Upper lobe of left lung (tissue), 6 donors: ENCODE results near the gene CPZ. TPM values are rescaled to one million over a fixed set of nuclear protein-coding genes. Genes with fewer than 3 reads are reported as not detected.

ENCODE experiments used
- ATAC-seq, 2 donors: fragments of 200-7000 bp; cut with Tn5 transposase; one replicate each; pipeline ENCODE4 v1.9.1; 2022; ENCODE audit warnings: mild to moderate bottlenecking in 2 of 2, moderate library complexity in 2 of 2; ENCODE audit not compliant: low FRiP score in 2 of 2
- DNase-seq, 2 donors: peaks; one replicate each; pipeline ENCODE4 v3.0.0-alpha.2; 2019 to 2020
- H3K27ac ChIP-seq, 4 donors: fragments of 200-600 bp; sonication (generic); one replicate each; pipeline ENCODE4 v1.5.1; 2016 to 2019
- H3K27me3 ChIP-seq, 4 donors: fragments of 200-600 bp; sonication (generic); one replicate each; pipeline ENCODE4 v1.5.1; 2017 to 2019
- H3K36me3 ChIP-seq, 4 donors: fragments of 200-600 bp; sonication (generic); one replicate each; pipeline ENCODE4 v1.5.1; 2016 to 2019
- H3K4me1 ChIP-seq, 4 donors: fragments of 200-600 bp; sonication (generic); one replicate each; pipeline ENCODE4 v1.5.1; 2018 to 2019
- H3K4me3 ChIP-seq, 4 donors: fragments of 200-600 bp; sonication (generic); one replicate each; pipeline ENCODE4 v1.5.1; 2017 to 2019; ENCODE audit warnings: mild to moderate bottlenecking in 2 of 4, moderate library complexity in 1 of 4
- H3K9me3 ChIP-seq, 4 donors: fragments of 200-600 bp; sonication (generic); one replicate each; pipeline ENCODE4 v1.5.1; 2018 to 2019
- EP300 ChIP-seq, 4 donors: sonication (generic); formaldehyde crosslinking; IDR thresholded peaks; one replicate each; pipeline ENCODE4 v1.5.1; 2017; ENCODE audit warnings: antibody characterized with exemption in 4 of 4, control low read depth in 2 of 4
- POLR2A ChIP-seq, 4 donors: fragments of 450-650 bp; IDR thresholded peaks; one replicate each; pipeline ENCODE4 v1.5.1; 2016 to 2017; ENCODE audit warnings: antibody characterized with exemption in 4 of 4, mild to moderate bottlenecking in 2 of 4
- POLR2AphosphoS5 ChIP-seq, 2 donors: sonication (generic); formaldehyde crosslinking; IDR thresholded peaks; one replicate each; pipeline ENCODE4 v1.5.1; 2017; ENCODE audit warnings: antibody characterized with exemption in 2 of 2
- WGBS, 2 donors: methylation state at CpG; one replicate each; pipeline ENCODE4 v1.1.5; 2017 to 2018; 5-methylcytosine and 5-hydroxymethylcytosine counted together
- total RNA-seq, 6 donors: library from RNA; depleted of rRNA in 4 of 6; stranded (reverse); fragments of >200 nt in 4 of 6; gene quantifications; one replicate each; pipeline versions ENCODE4 v1.1.0 to v1.2.1, GENCODE V29; 2016 to 2021
- TF ChIP-seq, protein P1 (sequence below), 6 experiments: fragments of 450-650 bp in 4 of 6; fragments of 200-600 bp in 2 of 6; sonication (generic) in 2 of 6; IDR thresholded peaks; one replicate each; pipeline ENCODE4 v1.5.1; 2016 to 2019; ENCODE audit warnings: antibody characterized with exemption in 6 of 6
- donor health status: DM: no; HTN: no; CAD: no; lungs with moderate emphysema.
- donor health status: DM: no; HTN: yes; CAD: no; lungs with severe emphysema.

The CPZ gene
- 1 to 10 TPM in 2 of 6 donors, under 1 TPM in 2, not detected in 2; 0.78 to 8.6 (median 1.2) TPM for total RNA-seq

DNA sequence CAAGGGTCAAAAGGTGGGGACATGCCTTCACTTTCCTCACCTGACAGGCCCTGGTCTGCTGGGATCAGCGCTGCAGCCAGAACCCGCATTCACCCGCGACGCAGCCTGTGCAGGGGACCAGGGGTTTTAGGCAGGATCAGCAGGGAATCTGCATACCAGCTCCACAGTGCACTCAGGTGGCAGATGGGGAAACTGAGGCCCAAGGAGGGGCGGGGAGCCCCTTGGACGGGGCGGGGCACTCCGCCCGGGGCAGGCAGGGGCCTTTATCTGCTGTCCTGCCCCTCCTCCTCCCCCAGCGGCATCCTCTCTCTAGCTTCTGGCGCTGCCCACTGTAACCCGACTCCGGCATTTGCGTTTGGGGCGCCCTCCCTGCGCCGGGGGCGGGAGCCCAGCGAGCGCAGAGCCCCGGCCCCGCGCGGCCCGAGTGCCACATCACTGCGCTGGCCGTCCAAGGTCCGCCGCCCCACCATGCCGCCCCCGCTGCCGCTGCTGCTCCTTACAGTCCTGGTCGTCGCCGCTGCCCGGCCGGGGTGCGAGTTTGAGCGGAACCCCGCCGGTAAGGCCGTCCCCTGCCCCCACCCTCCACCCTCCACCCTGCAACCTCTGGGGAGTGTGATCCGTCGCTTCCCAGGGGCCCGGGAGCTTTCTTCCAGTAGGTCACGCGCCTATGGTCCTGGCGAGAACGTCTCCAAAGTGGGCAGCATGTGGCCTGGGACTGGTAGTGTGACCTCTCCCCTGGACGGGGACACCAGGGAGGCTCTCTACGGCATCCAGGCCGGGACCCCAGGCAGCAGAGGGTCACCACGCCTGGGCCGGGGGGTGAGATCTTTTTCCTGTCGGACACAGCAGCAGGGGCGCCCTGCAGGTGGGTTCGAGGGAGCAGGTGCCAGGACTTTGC is at the start of gene CPZ:
Gene CPZ, plus strand, starts transcription at position 400 of the 898 bp plus-strand sequence. Its CDS starts 69 bp downstream, at position 469.
- no peaks in the 10 kb centered on the region for H3K36me3 ChIP-seq
- H3K27me3 ChIP-seq: peaks cover 0 to 24% (median 6%) of the 10 kb centered on the region in 4 donors
- peaks cover 3 to 12% (median 6%) of the 10 kb centered on the region in 4 donors for H3K4me1 ChIP-seq
- DNase-seq: peak in 1 of 2 donors; percentile 88
- 7% methylated on average over 33 of the region's 58 CpGs; no CpG with 5 or more reads in 1 of the 2 donors for WGBS, 2 donors
- H3K9me3 ChIP-seq: no peaks in the 10 kb centered on the region
- peak in 1 of 2 donors; percentile 43 for ATAC-seq
- H3K4me3 ChIP-seq: peak within 1 kb of the TSS in 3 of 4 donors; percentile 6 to 34 (median 14)
- TF ChIP-seq POLR2AphosphoS5 (IDR thresholded peaks at IDR 0.05) (no peak), EP300 (IDR thresholded peaks at IDR 0.05) (no peak), POLR2A (IDR thresholded peaks at IDR 0.05) (no peak)
- TF ChIP-seq, protein P1, sequence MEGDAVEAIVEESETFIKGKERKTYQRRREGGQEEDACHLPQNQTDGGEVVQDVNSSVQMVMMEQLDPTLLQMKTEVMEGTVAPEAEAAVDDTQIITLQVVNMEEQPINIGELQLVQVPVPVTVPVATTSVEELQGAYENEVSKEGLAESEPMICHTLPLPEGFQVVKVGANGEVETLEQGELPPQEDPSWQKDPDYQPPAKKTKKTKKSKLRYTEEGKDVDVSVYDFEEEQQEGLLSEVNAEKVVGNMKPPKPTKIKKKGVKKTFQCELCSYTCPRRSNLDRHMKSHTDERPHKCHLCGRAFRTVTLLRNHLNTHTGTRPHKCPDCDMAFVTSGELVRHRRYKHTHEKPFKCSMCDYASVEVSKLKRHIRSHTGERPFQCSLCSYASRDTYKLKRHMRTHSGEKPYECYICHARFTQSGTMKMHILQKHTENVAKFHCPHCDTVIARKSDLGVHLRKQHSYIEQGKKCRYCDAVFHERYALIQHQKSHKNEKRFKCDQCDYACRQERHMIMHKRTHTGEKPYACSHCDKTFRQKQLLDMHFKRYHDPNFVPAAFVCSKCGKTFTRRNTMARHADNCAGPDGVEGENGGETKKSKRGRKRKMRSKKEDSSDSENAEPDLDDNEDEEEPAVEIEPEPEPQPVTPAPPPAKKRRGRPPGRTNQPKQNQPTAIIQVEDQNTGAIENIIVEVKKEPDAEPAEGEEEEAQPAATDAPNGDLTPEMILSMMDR (IDR thresholded peaks at IDR 0.05): no peak
- H3K27ac ChIP-seq: no peak within 1 kb of the TSS

DNA sequence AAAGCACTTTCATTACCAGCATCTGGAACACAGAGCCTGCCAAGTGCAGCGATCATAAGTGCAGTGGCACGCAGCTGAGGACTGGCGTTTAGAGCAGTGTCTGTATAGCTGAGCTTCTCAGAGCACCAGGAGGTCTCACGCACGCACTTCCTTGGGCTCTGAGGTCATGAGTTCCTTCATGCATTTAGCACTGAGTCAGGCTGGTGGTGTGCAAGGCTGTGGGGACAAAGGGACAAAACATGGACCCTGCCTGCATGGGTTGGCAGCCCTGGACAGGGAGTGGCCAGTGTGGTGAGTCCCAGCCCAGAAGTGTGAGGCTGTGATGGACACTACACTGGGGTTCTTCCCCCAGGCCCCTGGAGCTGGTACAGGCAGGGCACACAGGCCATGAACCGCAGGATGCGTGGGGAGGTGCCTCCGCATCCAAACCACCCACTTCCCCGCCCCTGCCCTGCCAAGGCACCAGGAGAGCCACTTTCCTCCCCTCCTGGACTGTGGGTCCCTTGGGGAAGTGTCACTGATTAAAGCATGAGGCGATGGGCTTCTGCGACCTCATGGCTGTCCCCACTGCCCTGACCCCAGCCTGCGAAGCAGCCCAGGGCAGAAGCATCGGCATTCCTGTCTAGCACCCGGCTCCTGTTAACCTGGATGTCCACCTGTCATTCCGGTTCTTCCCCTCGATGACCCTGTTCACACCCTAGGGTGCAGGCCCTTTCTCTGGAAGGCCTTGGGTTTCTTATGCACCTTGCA is 49.6 kb upstream of the CPZ start:
- no peaks in the 10 kb centered on the region for H3K36me3 ChIP-seq
- no peaks in the 10 kb centered on the region for H3K9me3 ChIP-seq
- H3K4me1 ChIP-seq: peaks cover 0 to 7% (median under 1%) of the 10 kb centered on the region in 4 donors
- no peak for DNase-seq
- 91 to 92% methylated on average over 8 to 16 of the region's 16 CpGs for WGBS, 2 donors
- TF ChIP-seq EP300 (IDR thresholded peaks at IDR 0.05) (no peak), POLR2AphosphoS5 (IDR thresholded peaks at IDR 0.05) (no peak), POLR2A (IDR thresholded peaks at IDR 0.05) (no peak)
- TF ChIP-seq, protein P1 (IDR thresholded peaks at IDR 0.05): no peak
- H3K27ac ChIP-seq: no peak overlapping the region
- no peak for ATAC-seq
- H3K4me3 ChIP-seq: no peak overlapping the region
- H3K27me3 ChIP-seq: no peaks in the 10 kb centered on the region

DNA sequence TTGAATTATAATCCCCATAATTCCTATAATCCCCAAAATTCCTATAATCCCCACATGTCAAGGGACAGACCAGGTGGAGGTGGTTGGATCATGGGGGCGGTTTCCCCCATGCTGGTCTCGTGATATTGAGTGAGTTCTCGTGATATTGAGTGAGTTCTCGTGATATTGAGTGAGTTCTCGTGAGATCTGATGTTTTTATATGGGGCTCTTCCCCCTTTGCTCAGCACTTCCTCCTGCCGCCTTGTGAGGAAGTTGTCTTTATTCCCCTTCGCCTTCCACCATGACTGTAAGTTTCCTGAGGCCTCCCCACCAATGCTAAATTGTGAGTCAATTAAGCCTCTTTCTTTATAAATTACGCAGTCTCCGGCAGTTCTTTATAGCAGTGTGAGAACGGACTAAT is 48.9 kb upstream of the CPZ start:
- Histone ChIP-seq H3K4me3 (no peak overlapping the region), H3K4me1 (peaks cover 0 to 3% (median 0%) of the 10 kb centered on the region in 4 donors), H3K36me3 (no peaks in the 10 kb centered on the region), H3K27me3 (no peaks in the 10 kb centered on the region), H3K27ac (no peak overlapping the region), H3K9me3 (no peaks in the 10 kb centered on the region)
- DNase-seq (no peak), ATAC-seq (no peak)
- TF ChIP-seq, protein P1 (IDR thresholded peaks at IDR 0.05): no peak
- no peak for TF ChIP-seq POLR2A (IDR thresholded peaks at IDR 0.05)
- no peak for TF ChIP-seq POLR2AphosphoS5 (IDR thresholded peaks at IDR 0.05)
- no peak for TF ChIP-seq EP300 (IDR thresholded peaks at IDR 0.05)
- 76 to 89% methylated on average over 10 of the region's 10 CpGs for WGBS, 2 donors

DNA sequence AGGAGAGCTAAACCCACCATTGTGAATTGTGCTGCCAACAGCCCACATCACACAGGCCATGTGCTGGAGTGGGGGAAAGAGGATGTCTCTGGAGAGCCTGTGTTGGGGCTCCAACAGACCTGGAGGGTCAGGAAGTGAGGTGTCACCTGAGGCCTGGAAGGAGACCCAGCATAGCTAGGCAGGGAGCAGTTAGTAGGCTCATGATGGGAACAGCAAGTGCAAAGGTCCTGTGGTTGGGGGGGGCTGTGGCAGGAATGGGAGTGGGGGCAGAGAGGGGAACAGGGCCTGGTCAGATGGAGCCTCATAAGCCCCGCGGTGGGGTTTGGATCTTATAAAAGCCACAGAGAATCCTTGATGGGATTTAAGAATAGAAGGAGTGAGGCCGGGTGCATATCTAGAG is 48.3 kb upstream of the CPZ start:
- DNase-seq (no peak), ATAC-seq (no peak)
- H3K4me3 ChIP-seq: no peak overlapping the region
- H3K27me3 ChIP-seq: no peaks in the 10 kb centered on the region
- H3K9me3 ChIP-seq: no peaks in the 10 kb centered on the region
- peaks cover 0 to 3% (median 0%) of the 10 kb centered on the region in 4 donors for H3K4me1 ChIP-seq
- no peak overlapping the region for H3K27ac ChIP-seq
- no peak for TF ChIP-seq EP300 (IDR thresholded peaks at IDR 0.05)
- no peak for TF ChIP-seq POLR2A (IDR thresholded peaks at IDR 0.05)
- no peak for TF ChIP-seq POLR2AphosphoS5 (IDR thresholded peaks at IDR 0.05)
- TF ChIP-seq, protein P1 (IDR thresholded peaks at IDR 0.05): no peak
- 95 to 100% methylated on average over 3 of the region's 3 CpGs for WGBS, 2 donors
- no peaks in the 10 kb centered on the region for H3K36me3 ChIP-seq
